Stimulated activated CD4-positive, alpha-beta T cell treated with anti-CD3 and anti-CD28 coated beads, Interleukin-4, amount 100 ng/mL, for 24 hours (primary cell): ENCODE results near the gene PIK3C2G.

ENCODE experiments used
- DNase-seq: peaks from one replicate; pipeline ENCODE4 v3.0.0-alpha.2; 2020

Gene PIK3C2G

GRCh38 chr12:18427520-18427919 is 166.2 kb downstream of the PIK3C2G start:
- DNase-seq = no peak

DNA sequence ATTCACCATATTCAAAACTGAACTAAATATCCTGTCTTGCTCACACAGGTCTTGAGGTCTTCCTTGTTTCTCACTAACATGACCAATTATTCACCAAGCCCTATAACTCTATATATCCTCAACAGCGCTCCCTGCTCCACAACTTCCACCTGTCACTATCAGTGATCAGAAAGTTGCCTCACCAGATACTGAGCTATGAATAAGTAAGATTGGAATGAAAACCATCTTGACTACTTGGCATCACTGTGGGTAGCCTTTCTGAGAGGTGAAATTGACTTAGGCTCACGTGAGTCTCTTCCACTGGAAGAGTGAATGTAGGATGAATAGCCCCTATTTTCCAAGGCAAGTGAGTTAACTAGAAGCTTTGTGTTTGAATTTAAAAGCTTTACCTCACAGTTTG is 167.1 kb downstream of the PIK3C2G start:
- no peak for DNase-seq

GRCh38 chr12:18429366-18429765 is 168.0 kb downstream of the PIK3C2G start:
- no peak for DNase-seq

- no peak for DNase-seq
Measured at GRCh38 chr12:18430425-18431048, 169.2 kb downstream of the PIK3C2G start.

DNA sequence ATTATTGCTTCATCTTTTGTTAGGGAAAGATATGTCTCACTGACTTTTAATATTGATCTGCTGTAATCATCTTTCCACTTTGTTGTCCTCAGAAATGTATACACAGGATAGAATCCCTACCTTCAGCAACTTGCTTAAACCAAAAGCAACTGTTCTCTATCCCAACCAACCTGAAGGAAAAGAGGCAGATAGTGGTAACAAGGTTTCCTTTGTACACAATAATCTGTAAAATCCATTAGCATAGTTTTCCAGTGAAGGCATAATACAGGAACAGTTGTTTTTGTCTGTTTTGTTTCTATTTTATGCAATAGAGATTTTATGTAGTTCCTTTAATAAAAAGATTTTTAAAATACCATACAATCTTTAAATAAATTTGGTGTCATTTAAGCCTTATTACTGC is 170.5 kb downstream of the PIK3C2G start:
- DNase-seq = no peak

DNA sequence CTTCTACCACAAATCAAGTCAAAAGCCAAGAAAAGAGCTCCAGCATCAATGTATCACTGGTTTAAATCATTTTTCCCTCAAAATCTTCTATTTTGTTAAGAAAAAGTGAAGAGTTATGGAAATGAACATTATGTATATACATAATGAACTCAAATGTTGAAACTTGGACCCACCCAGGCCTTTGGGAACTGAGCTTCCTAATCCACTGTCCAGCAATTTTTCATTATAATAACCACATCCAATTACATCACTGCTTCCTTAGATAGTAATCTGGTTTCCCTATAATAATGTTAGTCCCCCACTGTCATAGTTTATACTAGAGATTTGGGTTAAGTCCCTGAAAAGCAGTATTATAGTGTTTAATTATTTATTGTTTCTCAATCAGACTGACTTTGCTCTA is 170.9 kb downstream of the PIK3C2G start:
- DNase-seq = no peak

GRCh38 chr12:18436170-18436569 is 174.9 kb downstream of the PIK3C2G start:
- DNase-seq = no peak

GRCh38 chr12:18439541-18439940 is 178.2 kb downstream of the PIK3C2G start:
- DNase-seq = no peak

DNA sequence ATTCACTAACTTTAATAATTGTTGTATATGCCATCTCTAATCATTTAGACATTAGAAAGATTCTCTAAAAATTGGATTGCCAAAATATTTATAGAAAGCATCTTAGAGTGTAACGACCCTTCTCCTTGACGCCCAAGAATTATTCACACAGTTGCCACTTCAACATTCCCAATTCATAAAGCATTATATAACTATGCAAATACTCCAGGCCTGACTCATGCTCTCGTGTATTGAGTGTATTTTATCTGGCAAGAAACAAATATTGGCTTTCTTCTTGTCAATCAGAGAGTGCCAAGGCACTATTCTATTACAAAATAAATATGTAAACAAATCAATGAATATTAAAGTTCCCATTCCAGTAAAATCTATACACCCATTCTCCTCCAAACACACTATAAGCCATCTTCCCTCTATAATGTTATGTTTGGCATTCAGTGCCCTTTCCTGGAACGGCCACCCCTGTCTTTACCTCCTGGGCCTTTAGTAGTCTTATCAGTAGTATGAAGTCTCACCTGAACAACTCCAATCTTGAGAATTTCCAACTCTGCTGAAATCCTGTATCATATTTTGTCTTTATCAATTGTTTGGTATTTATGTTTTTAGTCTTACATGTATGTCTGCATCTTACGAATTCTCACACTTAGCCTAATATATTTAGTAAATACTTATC is 182.6 kb downstream of the PIK3C2G start:
- DNase-seq = no peak

GRCh38 chr12:18446061-18446644 is 184.8 kb downstream of the PIK3C2G start:
- DNase-seq = no peak

GRCh38 chr12:18454330-18454729 is 193.0 kb downstream of the PIK3C2G start:
- no peak for DNase-seq

- DNase-seq = no peak
Measured at GRCh38 chr12:18456344-18456743, 195.0 kb downstream of the PIK3C2G start.

DNA sequence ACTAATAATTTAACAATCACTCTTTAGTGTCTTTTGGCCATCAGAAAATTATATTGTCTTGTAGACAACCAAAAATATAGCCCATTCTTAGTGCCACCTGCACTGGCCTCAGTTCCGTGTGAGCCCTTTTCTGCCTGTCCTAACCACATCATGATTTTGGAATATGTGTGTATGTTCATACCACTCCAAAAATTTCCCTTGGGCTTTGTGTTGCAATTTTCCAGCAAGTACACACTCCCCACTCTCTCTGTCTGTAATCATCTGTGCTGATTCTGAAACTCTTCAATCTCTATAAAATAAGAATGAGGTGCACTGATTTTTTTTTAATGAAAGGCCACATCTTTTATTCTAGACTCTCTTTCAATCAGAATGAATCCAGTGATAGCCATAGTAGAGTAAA is 196.0 kb downstream of the PIK3C2G start:
- DNase-seq = no peak

DNA sequence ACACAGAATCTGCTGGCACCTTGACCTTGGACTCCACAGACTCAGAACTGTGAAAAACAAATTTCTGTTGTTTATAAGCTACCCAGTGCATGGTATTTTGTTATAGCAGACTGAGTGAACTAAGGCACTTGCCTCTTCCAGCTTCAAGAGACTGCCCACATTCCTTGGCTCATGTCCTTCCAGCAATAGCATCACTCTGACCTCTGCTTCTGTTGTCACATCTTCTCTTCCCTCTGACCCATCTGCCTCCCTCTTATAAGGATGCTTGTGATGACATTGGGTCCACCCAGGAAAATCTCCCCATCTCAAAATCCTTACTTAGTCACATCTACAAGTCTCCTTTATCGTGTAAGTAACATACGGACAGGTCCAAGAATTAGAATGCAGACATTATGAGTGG is 200.4 kb downstream of the PIK3C2G start:
- no peak for DNase-seq

DNA sequence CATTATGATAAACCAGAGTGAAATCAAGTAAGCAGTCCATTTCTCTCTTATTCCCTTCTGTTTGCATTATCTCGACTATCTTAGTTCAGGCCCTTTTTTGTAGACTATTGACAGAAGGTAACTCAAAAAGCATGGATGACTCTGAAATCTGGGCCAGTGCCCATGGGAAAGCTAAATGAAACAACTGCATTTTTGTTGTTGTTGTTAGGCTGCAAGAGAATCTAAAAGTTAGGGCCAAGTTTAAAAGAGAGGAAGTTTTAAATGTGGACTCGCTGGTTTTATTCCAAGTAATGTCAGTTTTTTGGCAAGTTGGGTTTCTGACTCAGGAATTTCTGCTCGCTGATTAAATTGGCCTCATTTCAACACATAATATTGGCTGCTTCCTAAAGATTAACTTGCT is 201.1 kb downstream of the PIK3C2G start:
- DNase-seq = no peak

DNA sequence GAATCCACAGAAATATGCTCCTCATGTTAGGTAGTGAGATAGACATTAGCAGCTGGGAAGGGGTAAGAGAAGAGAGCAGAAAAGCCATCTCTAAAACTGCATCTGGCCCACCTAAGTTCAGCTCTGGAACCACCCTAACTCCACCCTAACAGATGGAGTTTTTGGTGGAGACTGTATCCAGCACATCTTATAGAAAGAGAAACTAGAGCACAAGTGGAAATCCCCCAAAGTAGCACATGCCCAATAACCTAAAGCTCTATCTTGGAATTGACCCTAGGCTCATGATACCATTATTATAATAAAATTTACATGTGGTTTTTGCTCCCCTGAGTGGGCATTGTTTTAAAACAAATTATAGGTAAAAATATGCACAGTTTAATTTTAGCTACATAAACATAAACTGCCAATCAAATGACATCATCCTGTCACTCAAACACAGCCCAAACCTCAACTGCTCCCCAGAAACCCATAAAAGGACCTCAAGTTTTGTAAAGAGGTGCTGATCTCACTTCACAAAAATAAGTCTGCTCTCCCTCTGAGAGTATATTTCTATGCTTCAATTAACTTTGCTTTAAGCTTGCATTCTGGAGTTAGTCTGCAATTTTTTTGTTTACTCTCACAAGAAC is 206.4 kb downstream of the PIK3C2G start:
- DNase-seq = no peak

DNA sequence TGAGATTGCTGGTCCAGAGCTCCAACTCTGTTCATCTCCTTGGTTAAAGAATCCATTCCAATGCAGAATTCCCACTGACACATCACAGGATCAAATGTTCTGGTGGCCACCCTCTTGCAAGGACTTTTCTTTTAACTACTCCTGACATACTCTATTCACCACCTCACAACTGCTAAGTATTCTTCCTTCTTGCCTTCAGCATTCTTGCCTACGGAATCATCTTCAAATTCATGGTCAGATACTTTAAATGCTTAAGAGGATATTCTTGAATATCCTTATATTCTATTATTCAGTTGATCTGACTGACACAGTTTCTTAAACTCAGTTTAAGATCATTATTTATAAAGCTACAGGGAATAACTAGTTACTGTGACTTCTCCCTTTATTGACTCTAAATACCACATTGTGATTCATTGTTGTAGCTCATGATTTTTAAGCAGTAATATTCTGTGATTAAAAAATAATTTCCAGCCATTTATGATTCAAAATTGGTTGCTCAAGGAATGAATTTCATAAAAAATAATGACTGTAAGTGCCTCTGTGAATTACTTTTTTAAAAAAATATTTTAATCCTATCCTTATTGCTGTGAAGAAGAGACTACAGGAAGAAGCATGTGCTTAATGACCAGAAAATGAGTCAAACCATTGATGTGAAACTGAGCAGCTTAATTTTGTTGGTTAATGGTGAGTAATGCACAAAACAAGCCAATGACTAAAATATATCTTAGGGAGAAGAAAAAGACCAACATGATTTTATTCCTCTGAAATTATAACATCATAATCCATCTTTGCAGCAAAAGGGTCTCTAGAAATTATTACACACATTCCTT is 207.1 kb downstream of the PIK3C2G start:
- DNase-seq = no peak

GRCh38 chr12:18470251-18470650 is 208.9 kb downstream of the PIK3C2G start:
- DNase-seq = no peak

GRCh38 chr12:18472304-18472703 is 211.0 kb downstream of the PIK3C2G start:
- no peak for DNase-seq

GRCh38 chr12:18472806-18473205 is 211.5 kb downstream of the PIK3C2G start:
- no peak for DNase-seq

DNA sequence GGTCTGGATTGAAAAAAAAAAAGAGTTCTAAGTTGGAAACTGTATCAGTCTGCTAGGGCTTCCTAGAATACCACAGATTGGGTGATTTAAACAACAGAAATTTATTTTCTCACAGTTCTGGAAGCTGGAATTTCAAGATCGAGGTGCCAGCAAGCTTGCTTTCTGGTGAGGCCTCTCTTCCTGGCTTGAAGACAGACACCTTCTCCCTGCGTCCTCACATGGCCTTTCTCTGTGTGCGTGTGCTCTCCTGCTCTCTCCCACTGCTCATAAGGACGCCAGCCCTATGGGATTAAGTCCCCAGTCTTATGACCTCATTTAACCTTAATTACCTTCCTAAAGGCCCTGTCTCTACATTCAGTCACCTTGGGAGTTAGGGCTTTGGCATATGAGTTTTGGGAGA is 215.5 kb downstream of the PIK3C2G start:
- DNase-seq = no peak

GRCh38 chr12:18479256-18479655 is 217.9 kb downstream of the PIK3C2G start:
- DNase-seq = no peak

DNA sequence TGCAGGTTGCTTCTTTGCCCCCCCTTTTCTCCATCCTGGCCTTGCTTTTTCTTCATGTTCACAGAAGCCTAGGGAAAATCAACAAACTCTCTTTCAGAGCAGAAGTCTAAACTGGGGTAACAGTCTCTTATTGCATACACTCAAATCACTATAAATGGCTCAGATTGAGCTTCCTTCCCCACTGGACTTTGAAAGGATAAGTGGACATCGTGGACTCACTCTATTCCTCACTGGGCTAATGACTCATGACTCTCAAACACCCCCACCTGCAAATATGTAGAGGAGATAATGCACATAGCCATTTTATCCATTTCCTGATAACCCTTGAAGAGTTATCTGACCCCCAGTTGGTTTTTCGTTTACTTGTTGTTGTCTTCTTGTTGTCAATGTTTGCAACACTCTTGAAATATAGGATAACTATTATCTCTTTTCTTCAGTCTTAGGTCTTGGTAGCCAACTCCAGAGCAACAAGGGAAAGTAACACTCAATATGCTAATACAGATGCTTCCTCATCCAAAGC is 221.3 kb downstream of the PIK3C2G start:
- no peak for DNase-seq
